GM21619 (cell line): ENCODE measurements around the gene ARAP1.

Source experiments
- ATAC-seq: cut with Tn5 transposase; IDR thresholded peaks from one replicate; pipeline ENCODE4 v1.9.1; 2021; ENCODE audit not compliant: unreplicated experiment

The ARAP1 gene

DNA sequence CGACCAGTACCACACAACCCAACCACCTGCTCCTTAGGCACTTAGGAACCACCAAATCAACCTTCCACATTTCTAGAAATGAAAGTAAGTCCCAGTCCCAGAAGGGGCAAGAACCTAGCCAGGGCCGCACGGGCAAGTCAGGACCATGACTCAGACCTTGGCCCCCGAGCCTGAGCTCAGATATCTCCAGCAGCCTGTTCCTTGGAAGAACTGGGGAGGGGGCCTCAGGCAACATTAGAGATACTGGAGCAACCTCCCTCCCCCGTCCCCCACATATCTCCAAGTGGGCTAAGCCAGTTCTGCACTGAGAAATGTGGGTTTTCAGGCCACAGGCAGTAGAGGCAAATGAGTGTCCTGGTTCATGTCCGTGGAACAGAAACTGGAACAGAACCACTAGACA, 7.7 kb downstream of the ARAP1 start:
- ATAC-seq: no peak

GRCh38 chr11:72743321-72744221, 8.6 kb downstream of the ARAP1 start:
- ATAC-seq: peak; percentile 54

DNA sequence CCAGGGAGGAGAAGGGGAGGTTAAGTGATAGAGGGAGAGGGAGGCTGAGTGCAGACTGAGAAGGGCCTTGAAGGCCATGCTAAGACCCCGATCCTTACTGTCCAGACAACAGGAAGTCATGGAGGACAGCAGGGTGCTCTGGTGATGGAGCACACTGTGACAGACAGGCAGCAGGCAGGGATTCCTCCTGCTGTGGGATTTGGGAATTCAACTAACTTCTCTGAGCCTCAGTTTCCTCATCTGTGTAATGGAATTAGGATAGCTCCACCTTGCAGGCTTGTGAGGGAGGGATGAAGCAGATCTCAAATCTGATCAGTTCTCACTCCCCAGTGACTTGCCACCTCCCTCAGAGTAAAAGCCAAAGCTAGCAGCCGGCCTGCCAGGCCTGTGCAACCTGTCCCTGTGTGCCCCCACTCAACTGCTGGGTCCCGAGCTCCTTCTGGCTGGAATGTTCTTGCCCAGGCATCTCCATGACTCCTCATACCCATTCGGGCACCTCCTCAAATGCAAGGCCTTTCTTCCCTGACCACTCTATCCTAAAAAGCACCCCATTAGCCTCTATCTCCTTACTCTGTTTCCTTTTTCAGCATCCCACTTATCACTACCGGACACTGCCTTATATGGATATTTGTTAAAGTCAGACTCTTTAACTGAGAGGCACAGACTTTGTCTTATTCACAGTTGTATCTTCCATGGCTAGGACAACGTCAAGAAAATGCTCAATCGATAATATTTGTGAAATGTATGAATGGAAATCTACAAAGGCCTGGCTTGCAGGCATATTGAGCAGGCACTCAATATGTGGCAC, 9.5 kb downstream of the ARAP1 start:
- no peak for ATAC-seq

DNA sequence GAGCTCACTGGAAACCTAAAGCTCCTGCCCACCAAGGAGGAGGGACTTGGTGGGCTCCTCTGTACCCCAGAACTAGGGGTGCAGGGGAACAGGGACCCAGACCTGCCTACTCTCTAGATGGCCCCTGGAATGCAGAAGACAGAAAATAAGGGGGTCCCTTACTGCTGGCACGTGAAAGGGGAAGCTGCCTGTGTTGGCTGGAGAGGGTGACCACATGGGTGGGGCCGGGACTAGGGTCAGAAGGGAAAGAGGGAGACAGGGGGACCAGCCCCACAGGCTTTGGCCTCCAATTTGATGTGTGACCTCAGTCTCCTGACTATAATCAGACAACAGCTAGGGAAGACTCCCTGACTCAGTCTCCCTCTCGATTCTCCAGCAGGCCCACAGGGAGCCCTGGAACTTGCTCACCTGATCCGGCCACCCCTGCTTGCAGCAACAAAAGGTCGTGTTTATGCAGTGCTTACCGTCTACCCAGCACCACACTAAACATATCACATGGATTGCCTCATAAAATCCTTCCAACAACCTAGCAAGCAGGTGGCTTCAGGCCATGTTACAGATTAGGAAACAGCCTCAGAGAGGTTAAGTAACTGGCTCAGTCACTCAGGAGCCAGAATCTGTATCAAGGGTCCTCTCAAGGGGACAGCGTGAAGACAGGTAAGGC, 10.2 kb downstream of the ARAP1 start:
- ATAC-seq: no peak

DNA sequence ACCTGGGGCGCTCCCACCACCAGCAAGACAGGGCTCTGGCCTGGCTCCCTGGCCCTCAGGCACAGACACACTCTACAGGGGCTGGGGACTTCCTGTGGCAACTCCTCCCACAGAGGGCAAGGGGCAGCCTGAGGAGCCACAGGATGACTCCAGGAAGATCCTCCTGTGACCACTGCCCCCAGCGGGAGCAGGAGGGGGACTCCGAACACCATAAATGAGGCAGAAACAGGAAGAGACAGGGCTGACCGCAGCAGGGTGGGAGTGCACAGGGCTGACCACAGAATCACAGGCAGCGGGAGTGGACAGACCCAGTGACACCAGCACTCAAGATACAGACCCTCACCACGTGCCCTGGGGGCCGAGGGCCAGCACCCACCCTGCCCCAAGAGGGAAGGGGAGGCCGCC, 10.8 kb downstream of the ARAP1 start:
- no peak for ATAC-seq

DNA sequence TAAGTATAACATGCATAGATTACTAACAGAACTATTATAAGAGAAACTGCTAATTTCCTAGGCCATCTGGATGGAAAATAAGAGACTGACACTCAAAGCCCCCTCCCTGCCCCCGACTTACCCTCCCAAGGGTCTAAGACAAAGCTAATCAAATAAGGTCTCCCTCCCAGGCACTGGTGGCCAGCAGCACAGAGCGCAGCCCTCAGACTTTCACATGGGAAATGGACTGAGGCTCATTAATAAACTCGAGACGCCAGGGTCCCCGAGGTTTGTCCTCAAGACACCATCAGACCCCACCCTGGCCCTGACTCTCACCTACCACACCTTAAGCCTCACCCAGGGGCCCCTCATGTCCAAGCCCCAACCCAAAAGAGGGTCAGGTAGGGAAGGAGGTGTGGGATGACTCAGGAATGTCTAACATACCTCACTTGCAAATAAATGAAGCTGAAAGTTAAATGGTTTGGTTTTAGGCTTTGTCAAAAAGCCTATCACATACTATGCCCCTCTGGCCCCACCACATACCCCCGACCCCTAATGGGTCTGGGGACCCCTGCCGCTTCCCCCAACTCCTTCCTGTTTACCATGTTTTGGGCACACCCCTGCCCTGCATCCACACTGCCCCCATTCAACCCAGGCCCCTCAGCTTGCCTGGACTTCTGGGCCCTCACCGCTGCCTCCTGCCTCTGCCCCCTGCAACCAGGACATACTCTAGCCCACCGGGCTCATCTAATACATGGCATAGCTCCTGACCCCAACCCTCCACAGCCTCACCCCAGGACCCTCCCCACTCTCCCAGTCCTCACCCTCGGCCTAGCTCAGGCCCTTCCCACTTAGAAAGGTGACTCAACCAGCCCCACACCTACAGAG, 11.4 kb downstream of the ARAP1 start:
- ATAC-seq: no peak

- no peak for ATAC-seq
These were observed 12.2 kb downstream of the ARAP1 start for GRCh38 chr11:72740060-72740424.

DNA sequence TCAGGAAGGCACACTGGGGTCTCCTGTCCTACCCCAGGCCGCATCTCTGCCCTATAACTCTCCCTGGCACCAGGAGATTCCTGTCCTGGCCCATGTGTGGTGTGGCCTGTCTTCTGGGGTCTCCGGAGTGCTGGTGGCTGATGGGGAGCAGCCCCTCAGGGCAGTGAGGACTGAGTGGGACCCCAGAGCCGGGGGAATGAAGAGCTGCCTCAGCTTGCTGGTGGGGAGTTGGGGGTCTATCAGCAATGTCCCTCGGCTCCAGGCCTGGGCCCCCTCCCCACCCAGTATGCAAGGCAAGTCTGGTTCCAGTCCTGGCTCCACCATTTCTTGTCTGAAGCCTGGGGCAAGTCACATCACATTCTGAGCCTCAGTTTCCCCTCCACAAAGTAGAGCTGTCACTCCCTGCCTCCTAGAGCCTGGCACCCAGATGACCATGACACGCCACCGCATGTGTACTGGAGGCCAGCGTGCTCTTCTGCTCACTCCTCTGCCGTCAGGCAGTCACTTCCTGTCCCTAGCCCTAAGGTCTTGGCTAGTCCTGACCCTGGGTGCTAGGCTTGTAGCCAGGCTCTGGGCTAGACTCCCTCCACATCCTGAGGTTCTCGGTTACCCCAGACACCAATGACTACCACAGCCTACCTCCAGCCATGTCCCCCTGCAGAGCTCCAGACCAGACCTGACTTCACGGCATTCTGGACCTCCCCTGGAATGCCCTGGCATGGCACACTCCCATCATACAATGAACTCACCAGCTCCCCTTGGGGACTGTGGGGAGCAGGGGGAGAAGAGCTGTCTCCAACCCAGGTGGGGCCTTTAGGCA, 12.8 kb downstream of the ARAP1 start:
- ATAC-seq: no peak

- ATAC-seq: peak; percentile 48
These were observed 13.7 kb downstream of the ARAP1 start for GRCh38 chr11:72738199-72739141.

DNA sequence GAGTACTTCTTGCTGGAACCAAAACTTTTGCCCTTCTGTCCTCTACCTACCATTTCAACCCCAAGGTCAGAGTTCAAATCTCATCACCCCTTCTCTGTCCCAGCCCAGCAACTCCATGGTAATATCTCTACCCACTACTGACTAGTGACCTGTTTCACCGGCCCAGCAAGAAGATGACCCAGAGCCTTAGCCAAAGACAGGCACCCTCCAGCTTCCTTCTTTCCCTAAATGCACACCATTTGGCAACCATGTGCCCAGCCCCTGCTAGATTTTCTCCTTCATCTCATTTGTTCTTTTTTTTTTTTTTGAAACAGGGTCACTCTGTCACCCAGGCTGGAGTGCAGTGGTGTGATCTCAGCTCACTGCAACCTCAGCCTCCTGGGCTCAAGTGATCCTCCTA, 14.9 kb downstream of the ARAP1 start:
- no peak for ATAC-seq

- no peak for ATAC-seq
These were observed 15.6 kb downstream of the ARAP1 start for GRCh38 chr11:72736452-72737069.

GRCh38 chr11:72735495-72736027, 16.6 kb downstream of the ARAP1 start:
- ATAC-seq: no peak

DNA sequence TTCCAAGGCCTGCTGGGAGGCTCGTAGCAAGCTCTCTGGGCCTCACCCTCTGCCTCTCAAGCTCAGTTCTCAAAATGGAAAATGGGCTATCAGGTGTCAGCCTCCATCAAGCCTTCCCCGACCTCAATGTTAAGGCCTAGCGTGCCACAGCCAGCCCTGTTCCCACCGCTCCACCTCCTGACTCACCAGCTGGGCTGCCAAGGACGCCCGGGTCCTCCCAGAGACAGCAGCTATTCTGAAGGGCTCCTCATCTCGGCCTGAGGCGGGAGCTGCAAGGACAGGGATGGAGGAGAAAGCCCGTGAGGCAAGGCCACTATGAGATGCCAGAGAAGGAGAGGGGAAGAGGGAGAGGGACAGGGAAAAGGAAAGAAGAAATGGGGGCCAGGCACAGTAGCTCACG, 19.9 kb downstream of the ARAP1 start:
- ATAC-seq: no peak

DNA sequence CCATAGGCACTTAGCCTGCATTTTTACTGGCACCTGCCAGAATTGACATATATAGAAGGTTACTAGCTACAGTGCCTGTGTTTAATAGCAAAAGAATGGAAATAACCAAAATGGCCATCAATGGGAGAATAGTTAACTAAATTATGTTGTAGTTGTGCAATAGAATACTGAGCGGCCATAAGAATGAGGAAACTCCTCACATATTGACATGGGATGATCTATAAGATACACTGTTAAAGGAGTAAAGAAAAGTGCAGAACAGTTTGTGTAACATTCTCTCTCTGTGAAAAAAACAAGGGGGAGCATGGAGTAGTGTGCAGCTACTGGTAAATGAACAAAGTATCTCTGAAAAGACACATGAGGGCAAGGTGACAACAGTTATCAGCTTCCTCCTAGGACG, 21.5 kb downstream of the ARAP1 start:
- no peak for ATAC-seq

- ATAC-seq: no peak
These were observed 22.0 kb downstream of the ARAP1 start for GRCh38 chr11:72730243-72730642.

DNA sequence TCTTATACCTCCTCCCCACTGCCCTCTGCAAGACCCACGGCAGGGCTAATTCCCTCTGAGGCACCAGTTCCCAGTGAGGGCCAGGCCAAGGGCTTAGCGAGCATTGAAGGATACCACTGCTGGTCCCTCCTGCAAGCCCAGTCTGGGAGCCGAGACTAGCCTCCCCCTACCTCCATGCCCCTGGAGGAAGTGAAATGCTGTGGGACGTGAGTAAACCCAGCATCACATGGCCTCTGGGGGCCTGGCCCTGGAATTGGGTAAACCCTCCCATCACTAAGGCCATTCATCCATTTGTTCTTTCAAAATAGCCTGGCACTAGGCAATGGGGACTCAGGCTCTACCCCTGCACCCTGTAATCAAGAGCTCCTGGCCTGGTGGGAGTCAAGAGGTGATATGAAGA, 24.7 kb downstream of the ARAP1 start:
- no peak for ATAC-seq

DNA sequence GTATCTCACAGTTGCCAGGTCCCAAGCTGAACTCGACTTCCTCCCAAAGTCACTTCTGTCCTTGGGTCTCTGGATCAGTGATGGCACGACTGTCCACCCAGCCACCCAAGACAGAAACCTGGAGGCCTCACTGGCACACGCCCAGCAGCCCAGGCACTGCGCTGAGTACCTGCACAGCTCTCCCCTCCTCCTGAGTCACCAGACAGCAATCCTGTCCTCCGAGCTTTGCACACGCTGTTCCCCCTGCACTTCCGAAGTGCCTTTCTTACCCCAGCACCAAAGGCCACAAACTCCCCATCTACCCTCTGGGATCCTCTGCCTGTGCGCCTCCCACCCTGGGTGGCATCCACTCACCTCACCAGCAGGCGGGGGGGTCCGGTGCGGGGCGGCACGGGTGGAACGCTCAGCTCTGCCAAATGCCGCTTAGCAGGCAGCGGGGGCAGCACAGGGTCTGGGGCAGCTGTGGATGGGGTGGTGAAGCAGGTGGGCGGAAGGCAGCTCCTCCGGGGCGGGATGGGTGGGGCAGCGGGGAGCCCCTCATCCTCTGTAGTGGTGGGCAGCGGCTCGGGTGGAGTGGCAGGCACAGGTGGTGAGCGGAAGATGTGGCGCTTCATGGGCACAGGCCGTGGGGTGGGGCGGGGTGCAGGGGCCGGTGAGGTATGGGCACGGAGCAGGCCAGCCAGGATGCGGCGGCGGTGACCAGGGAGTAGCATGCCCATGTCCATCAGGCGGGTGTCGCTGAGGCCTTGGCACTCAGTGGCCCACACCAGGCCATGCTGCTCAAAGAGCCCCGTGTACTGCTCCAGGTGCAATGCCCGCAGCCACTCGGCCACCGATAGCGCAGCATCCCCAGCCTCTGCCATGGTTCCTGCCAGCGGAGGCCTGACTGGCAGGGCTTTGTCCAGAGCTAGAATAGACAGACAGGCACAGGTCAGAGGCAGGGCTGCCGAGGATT, 25.7 kb downstream of the ARAP1 start:
- no peak for ATAC-seq
